Liver (tissue), 3 donors: ENCODE results near the gene FGF12.

Experiments used
- CTCF ChIP-seq: fragments of 150-350 bp; IDR thresholded peaks from 2 replicates; pipeline ENCODE4 v1.5.1; 2017; ENCODE audit warnings: improper control_type of control experiment, low read depth, low read length; ENCODE audit not compliant: missing input control
- EGR1 ChIP-seq, 2 donors: IDR thresholded peaks; 2 replicates each; pipeline ENCODE4 v1.6.1; 2016 to 2018; ENCODE audit warnings: antibody characterized with exemption in 2 of 2, low read depth in 2 of 2
- FOXA1 ChIP-seq: IDR thresholded peaks from 2 replicates; pipeline ENCODE4 v1.6.1; 2016; ENCODE audit warnings: antibody characterized with exemption
- HNF4G ChIP-seq: IDR thresholded peaks from 2 replicates; pipeline ENCODE4 v1.6.1; 2016; ENCODE audit warnings: antibody characterized with exemption
- JUND ChIP-seq, 2 donors: IDR thresholded peaks; 2 replicates each; pipeline ENCODE4 v1.6.1; 2016; ENCODE audit warnings: antibody characterized with exemption in 2 of 2
- MAX ChIP-seq: IDR thresholded peaks from 2 replicates; pipeline ENCODE4 v1.6.1; 2016; ENCODE audit warnings: antibody characterized with exemption
- RAD21 ChIP-seq, 2 donors: IDR thresholded peaks; 2 replicates each; pipeline ENCODE4 v1.6.1; 2016; ENCODE audit warnings: antibody characterized with exemption in 2 of 2, mild to moderate bottlenecking in 2 of 2
- REST ChIP-seq: IDR thresholded peaks from 2 replicates; pipeline ENCODE4 v1.6.1; 2016; ENCODE audit warnings: antibody characterized with exemption, mild to moderate bottlenecking
- RXRA ChIP-seq, 2 donors: IDR thresholded peaks; 2 replicates each; pipeline ENCODE4 v1.6.1; 2017 to 2018; ENCODE audit warnings: antibody characterized with exemption in 2 of 2, mild to moderate bottlenecking in 1 of 2
- SP1 ChIP-seq: IDR thresholded peaks from 2 replicates; pipeline ENCODE4 v1.6.1; 2018; ENCODE audit warnings: antibody characterized with exemption, mild to moderate bottlenecking
- TAF1 ChIP-seq: conservative IDR thresholded peaks from 2 replicates; pipeline ENCODE4 v1.6.1; 2016; ENCODE audit warnings: antibody characterized with exemption, mild to moderate bottlenecking
- YY1 ChIP-seq: IDR thresholded peaks from 2 replicates; pipeline ENCODE4 v1.6.1; 2016; ENCODE audit warnings: antibody characterized with exemption, mild to moderate bottlenecking
- ZBTB33 ChIP-seq: IDR thresholded peaks from 2 replicates; pipeline ENCODE4 v1.6.1; 2016; ENCODE audit warnings: antibody characterized with exemption
- donor health status: healthy.
- donor health status: healthy.

GRCh38 chr3:192419312-192419711 is 308.0 kb downstream of the FGF12 start:
- TF ChIP-seq CTCF (no peak), RXRA (IDR thresholded peaks at IDR 0.05) (no peak), SP1 (no peak), ZBTB33 (no peak), EGR1 (IDR thresholded peaks at IDR 0.05; ENCODE audit: low read depth in 2 of 2) (no peak), YY1 (no peak), RAD21 (IDR thresholded peaks at IDR 0.05) (no peak), REST (no peak), MAX (no peak), HNF4G (no peak), TAF1 (no peak), JUND (IDR thresholded peaks at IDR 0.05) (no peak), FOXA1 (no peak)
